Measurements from ENCODE around the gene ZCCHC9.

GRCh38 chr5:81334304-81335061 lies 33.1 kb downstream of the ZCCHC9 start:
- TF ChIP-seq SMC3 (IDR thresholded peaks at IDR 0.05; ENCODE audit: low read depth, low read length) = no peak
- TF ChIP-seq CTCF (conservative IDR thresholded peaks at IDR 0.05; ENCODE audit: low read depth, low read length) = no peak

Data from IMR-90 (cell line).